Lower leg skin (tissue), 4 donors: ENCODE results near the gene PURA. TPM values are rescaled to one million over a fixed set of nuclear protein-coding genes. Genes with fewer than 3 reads are reported as not detected.

ENCODE experiments used
- DNase-seq, 2 donors: peaks; one replicate each; pipeline ENCODE4 v3.0.0-alpha.2; 2019; ENCODE audit warnings: low spot score in 2 of 2
- H3K4me3 ChIP-seq: fragments of 200-600 bp; sonication (generic); 2 replicates; pipeline ENCODE4 v1.5.1; 2017; ENCODE audit warnings: mild to moderate bottlenecking, low read depth; ENCODE audit not compliant: poor library complexity, severe bottlenecking
- CTCF ChIP-seq, 3 donors: fragments of 450-650 bp; IDR thresholded peaks; one replicate each; pipeline ENCODE4 v1.5.1; 2016; ENCODE audit warnings: antibody characterized with exemption in 3 of 3, mild to moderate bottlenecking in 3 of 3, moderate library complexity in 2 of 3
- POLR2A ChIP-seq, 2 donors: fragments of 450-650 bp; IDR thresholded peaks; one replicate each; pipeline ENCODE4 v1.6.1; 2016 to 2017; ENCODE audit warnings: antibody characterized with exemption in 2 of 2, mild to moderate bottlenecking in 1 of 2, moderate library complexity in 1 of 2
- WGBS, 2 donors: methylation state at CpG; one replicate each; pipeline ENCODE4 v1.1.5; 2018; 5-methylcytosine and 5-hydroxymethylcytosine counted together
- intact Hi-C: fragments of 100-400 bp; cut with DNase I; formaldehyde crosslinking; loops from one replicate; pipeline ENCODE4 v1.15.0; 2023; ENCODE audit warnings: low total_unique reads
- total RNA-seq, 4 donors: library from RNA; depleted of rRNA; stranded (reverse); fragments of >200 nt; gene quantifications; one replicate each; pipeline ENCODE4 v1.1.0, GENCODE V29; 2016

PURA gene
- total RNA-seq, 4 donors from 2014 or later: 15.0 to 16.8 (median 16.2) TPM

GRCh38 chr5:140083120-140083519, 30.8 kb upstream of the PURA start:
- TF ChIP-seq CTCF (IDR thresholded peaks at IDR 0.05): no peak
- TF ChIP-seq POLR2A (IDR thresholded peaks at IDR 0.05): no peak
- no peak overlapping the region for H3K4me3 ChIP-seq
- 87 to 88% methylated on average over 1 of the region's 1 CpG for WGBS, 2 donors
- intact Hi-C loops: no loop called here
- no peak for DNase-seq

DNA sequence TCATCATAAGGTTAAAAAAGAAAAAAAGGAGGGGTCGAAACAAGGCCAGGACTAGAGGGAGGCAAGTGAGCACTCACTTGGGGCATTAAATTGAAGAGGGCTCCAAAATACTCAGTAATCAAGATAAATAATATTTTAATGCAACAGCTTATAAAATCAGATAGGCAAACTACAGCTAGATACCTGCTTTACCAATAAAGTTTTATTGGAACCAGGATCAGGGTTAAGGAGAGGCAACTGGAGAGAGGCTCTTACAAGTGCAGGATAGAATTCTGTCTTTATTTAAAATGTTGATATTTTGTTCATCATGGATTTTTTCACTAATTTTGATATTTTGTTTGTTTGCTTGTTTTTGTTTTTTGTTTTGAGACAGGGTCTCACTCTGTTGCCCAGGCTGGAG, 30.3 kb upstream of the PURA start:
- DNase-seq: no peak
- intact Hi-C loops: no loop called here
- no peak for TF ChIP-seq POLR2A (IDR thresholded peaks at IDR 0.05)
- no peak for TF ChIP-seq CTCF (IDR thresholded peaks at IDR 0.05)
- H3K4me3 ChIP-seq: no peak overlapping the region
- 89 to 100% methylated on average over 1 of the region's 1 CpG for WGBS, 2 donors

GRCh38 chr5:140084541-140084940, 29.4 kb upstream of the PURA start:
- TF ChIP-seq POLR2A (IDR thresholded peaks at IDR 0.05) (no peak), CTCF (IDR thresholded peaks at IDR 0.05) (no peak)
- intact Hi-C loops: no loop called here
- no peak for DNase-seq
- 22 to 42% methylated on average over 4 of the region's 4 CpGs for WGBS, 2 donors
- H3K4me3 ChIP-seq: no peak overlapping the region

GRCh38 chr5:140090251-140090650, 23.7 kb upstream of the PURA start:
- intact Hi-C loops: no loop called here
- TF ChIP-seq POLR2A (IDR thresholded peaks at IDR 0.05) (no peak), CTCF (IDR thresholded peaks at IDR 0.05) (no peak)
- 77 to 82% methylated on average over 1 of the region's 1 CpG for WGBS, 2 donors
- no peak for DNase-seq
- no peak overlapping the region for H3K4me3 ChIP-seq

DNA sequence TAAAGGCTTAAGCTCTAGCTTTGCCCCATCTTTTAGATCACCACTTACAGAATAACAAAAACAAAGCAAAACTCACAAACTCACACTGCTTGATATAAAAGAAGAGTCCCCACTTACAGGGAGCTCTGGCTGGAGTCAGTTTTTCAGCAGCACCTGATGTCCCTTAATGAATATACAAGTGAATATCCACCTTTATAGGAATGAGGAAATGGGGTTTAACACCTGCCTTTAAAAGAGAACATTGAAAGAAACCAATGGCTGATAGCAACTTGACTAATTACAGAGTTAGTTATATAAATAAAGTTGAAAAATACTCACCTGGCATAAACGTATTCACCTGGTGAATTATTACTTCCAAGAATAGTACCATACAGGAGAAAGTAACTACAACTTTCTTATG, 20.7 kb upstream of the PURA start:
- no peak for DNase-seq
- intact Hi-C loops: no loop called here
- WGBS, 2 donors: 45 to 47% methylated on average over 1 of the region's 1 CpG
- no peak overlapping the region for H3K4me3 ChIP-seq
- TF ChIP-seq CTCF (IDR thresholded peaks at IDR 0.05): no peak
- TF ChIP-seq POLR2A (IDR thresholded peaks at IDR 0.05): no peak

- no peak for DNase-seq
- intact Hi-C loops: no loop called here
- TF ChIP-seq POLR2A (IDR thresholded peaks at IDR 0.05) (no peak), CTCF (IDR thresholded peaks at IDR 0.05) (no peak)
- H3K4me3 ChIP-seq: no peak overlapping the region
- WGBS, 2 donors: 77% methylated on average over 1 of the region's 1 CpG
Observed at GRCh38 chr5:140093866-140094265, 20.0 kb upstream of the PURA start.
